GM15510 (cell line): ENCODE measurements around the gene JADE1.

Experiments used
- POLR2A ChIP-seq: IDR thresholded peaks from 3 replicates; pipeline ENCODE4 v1.6.1; 2011; ENCODE audit warnings: borderline replicate concordance; ENCODE audit not compliant: insufficient read length; ENCODE audit errors: extremely low read depth

The JADE1 gene

DNA sequence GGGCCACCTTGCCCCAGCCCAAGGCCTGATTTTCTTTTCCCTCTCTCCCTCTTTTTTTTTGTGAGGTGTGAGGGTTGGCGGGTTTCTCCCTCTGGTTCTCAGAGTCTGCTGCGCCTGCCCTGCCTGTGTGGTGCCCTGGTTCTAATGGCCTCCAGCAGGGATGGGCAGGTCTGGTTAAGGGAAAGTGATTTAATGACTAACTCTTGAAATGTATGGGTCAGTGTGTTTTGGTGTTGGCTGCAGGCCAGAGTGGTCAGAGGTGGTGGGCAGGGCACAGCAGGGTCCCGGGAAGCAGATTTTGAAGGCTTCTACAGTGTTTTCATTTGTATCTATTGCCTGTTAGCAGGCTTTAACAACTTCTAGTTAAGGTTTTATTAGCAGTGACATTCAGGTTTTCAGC, 39.0 kb downstream of the JADE1 start:
- TF ChIP-seq POLR2A = no peak

DNA sequence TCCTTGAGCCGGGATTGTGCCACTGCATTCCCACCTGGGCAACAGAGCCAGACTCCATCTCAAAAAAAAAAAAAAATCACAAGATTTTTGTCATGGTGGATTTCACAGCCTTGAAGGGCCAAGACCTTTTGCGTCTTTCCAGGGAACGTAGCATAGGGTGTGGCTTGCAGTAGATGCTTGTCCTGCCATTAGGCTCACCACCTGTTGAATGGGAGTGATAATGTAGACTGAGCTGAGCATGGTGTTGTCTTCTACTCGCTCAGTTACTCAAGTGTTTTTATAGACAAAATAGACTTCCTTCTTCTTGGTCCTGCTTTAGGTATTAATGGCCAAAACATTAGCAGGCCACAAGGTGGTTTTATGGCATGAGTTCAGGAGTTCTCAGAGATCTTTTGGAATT, 40.8 kb downstream of the JADE1 start:
- no peak for TF ChIP-seq POLR2A

DNA sequence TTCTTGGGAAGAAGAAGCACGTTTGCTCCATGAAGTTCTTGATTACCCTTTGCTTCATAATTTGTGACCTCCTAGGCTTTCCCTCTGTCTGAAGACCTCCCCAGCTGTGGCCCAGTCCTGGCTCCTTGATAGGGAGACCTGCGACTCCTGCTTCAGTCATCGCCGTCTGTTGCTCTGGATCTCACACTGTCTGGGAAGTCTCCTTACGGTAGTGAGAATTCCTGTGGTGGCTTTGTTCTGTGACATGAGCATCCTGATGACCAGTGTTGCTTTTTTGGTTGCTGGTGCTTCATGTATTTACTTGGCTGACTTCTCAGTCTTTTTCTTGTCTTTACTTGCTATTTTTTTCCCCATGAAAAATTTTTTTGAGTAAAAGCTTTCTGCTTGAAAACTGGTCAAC, 44.2 kb downstream of the JADE1 start:
- no peak for TF ChIP-seq POLR2A

DNA sequence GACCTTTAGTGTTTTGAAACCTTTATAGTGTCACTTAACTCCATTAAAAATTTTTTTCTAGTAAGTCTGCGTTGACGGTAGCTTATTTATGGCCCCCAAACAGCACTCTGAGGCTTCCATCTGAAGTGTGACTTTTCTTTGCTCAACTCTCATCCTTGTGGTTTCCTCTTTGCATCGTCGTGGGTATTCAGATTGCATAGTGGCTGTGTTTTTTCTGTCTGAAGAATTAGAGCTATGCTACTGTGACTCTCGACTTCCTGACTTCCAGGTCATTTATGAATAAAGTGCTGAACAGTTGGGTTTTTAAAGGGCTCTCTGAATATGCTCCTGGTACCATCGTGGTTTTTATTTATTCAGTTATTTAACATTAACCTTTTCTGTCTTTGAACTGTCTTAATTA, 44.9 kb downstream of the JADE1 start:
- TF ChIP-seq POLR2A = no peak

DNA sequence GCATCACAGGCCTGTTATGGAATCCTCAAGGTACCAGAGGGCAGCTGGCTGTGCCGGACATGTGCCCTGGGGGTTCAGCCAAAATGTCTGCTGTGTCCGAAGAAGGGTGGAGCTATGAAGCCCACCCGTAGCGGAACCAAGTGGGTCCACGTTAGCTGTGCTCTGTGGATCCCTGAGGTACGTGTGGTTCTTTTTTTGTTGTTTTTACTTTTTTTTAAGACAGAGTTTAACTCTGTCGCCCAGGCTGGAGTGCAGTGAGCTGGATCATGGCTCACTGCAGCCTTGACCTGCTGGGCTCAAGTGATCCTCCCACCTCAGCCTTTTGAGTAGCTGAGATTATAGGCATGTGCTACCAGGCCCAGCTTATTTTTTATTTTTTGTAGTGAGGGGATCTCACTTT, 46.1 kb downstream of the JADE1 start:
- TF ChIP-seq POLR2A = no peak

GRCh38 chr4:128856246-128856645, 46.7 kb downstream of the JADE1 start:
- TF ChIP-seq POLR2A = no peak

DNA sequence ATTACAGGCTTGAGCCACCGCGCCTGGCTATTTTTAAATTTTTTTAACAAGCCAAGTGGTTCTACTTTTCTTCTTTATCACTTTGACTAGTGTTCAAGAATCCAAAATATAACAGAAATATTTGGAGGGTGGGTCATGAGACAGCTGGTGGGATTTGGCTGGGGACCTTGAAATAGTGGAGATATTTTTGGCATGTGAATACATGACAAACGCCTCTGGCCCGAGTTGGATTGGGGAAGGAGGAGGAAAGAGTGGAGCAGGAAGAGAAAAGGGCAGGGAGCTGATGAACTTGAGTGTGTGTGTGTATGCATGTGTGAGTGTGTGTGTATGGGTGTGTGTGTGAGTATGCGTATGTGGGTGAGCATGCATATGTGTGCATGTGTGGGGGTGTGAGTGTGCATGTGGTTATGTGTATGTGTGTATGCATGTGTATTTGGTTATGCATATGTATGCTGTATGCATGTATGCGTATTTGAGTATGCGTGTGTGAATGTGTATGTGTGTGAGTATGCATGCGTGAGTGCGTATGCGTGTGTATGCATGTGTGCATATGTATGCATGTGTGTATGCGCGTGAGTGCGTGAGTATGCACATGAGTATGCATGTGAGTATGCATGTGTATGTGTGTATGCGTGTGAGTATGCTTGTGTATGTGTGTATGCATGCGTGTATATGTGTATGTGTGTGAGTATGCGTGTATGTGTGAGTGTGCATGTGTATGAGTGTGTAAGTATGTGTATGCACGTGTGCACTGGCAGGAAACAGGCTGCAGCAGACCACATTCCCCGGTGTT, 49.6 kb downstream of the JADE1 start:
- TF ChIP-seq POLR2A = no peak

DNA sequence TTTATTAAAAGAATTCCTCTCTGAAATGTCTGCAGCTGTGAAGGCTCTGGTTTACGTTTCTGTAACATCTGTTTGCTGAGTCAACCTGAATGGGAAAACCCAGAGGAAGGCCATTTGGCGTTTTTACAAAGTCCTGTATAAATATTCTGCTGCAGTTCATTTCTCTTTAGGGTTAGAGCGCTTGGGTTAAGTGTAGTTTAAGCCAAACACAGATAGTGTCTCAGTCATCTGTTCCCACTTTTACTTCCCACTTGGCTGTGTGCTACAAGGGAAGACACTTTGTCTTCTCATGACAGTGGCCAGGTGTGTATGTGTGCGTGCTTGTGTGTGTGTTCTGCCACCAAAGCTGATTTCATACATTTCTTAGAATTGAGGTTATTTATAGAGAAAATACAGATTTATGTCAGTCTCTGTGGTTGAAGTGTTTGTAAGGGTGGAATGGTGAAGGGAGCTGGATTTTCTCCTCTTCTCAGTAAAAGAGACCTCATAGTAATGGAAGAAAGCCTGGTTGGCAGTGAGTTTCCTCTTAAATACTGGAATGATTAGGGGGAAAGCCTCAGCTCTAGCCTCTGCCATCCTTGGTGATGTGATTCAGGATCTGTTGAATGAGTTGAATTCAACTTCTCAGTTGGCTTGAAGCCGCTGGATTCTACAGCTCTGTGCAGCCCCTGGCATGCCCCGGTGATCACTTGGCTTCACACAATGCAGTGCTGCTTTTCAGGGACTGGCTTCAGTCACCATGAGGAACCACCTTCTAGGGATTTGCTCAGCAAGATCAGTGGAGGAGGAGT, 50.6 kb downstream of the JADE1 start:
- no peak for TF ChIP-seq POLR2A

DNA sequence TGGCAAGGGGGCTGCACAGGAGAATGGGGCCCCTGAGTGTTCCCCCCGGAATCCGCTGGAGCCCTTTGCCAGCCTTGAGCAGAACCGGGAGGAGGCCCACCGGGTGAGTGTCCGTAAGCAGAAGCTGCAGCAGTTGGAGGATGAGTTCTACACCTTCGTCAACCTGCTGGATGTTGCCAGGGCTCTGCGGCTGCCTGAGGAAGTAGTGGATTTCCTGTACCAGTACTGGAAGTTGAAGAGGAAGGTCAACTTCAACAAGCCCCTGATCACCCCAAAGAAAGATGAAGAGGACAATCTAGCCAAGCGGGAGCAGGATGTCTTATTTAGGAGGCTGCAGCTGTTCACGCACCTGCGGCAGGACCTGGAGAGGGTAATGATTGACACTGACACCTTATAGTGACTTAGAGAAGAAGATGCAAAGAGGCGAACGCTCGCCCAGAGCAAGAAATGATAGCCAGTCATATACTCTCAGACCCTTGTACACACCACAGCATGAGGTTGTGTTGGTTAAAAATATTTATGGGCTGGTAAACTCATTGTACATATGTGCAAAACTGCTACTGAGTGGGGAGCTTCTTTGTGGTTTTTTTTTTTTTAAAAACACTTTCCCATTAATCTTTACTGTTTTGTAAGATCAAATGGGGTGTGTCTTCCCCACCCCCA, 52.5 kb downstream of the JADE1 start:
- TF ChIP-seq POLR2A = no peak

DNA sequence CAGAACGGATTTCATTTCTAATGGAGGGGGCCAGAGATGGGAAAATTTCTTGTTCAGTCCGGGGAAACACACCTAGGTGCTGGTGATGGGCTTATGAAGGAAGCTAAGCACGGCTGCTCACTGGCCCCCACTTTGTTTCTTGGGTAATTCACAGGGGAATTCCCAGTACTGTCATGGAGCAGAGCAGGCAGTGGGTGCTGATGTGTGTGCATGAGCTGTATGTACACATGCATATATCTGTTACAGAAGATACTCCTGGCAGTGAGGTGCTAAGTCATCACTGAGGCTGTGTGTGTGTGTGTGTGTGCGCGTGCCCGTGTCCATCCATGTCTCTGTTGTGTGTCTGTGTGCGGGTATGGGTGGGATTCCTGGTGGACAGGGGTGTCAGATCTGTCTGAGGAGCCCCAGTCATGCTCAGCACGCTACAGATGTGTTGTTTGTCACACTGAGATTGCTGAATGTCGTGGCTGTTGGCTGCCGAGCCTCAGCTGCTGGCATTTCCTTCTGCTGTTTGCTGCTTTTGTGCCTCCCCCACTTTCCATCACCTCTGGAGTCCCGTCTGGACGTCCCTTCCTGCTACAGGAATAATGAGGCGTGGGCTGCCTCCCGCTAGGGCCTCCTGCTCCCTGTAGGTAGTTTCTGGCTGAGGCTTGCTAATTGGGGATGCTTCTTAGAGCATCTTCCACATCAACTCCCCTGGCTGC, 53.3 kb downstream of the JADE1 start:
- no peak for TF ChIP-seq POLR2A

- no peak for TF ChIP-seq POLR2A
Observed at GRCh38 chr4:128863312-128864075, 54.0 kb downstream of the JADE1 start.

- no peak for TF ChIP-seq POLR2A
Observed at GRCh38 chr4:128865132-128865531, 55.6 kb downstream of the JADE1 start.

GRCh38 chr4:128866269-128866668, 56.8 kb downstream of the JADE1 start:
- no peak for TF ChIP-seq POLR2A

DNA sequence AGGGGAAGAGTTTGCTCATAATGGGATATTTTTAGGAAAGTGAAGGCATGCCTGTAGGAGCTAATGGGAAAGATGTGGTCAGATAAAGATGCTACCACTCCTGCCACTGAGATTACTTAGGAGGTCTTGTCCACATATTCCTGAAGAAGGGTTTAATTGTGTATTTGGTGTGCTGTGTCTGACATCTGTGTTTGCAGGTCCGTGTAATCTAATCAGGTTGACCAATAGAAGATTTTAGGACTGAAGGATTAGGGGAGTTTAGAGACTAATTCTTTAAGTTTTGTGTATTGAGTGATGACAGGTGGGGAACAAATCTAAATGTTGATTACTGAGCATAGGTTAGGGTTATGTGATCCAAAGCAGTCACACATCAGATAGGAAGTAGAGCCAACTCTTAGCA, 57.2 kb downstream of the JADE1 start:
- no peak for TF ChIP-seq POLR2A
